ENCODE data around the gene SSX2B. TPM values are rescaled to one million over a fixed set of nuclear protein-coding genes. Genes with fewer than 3 reads are reported as not detected.
"Not testable (repeated sequence)": the region's sequence is repeated elsewhere in the genome, so short reads cannot be mapped to it uniquely, and the experiment has no call there.

Gene SSX2B
- total RNA-seq = not detected
- not detected for polyA plus RNA-seq
- long read RNA-seq, donor 1 = 0 reads
- long read RNA-seq, donor 2 = 0 reads
- long read RNA-seq, donor 3 = 0 reads
- long read RNA-seq, donor 4 = 0 reads
- long read RNA-seq, donor 5 = 0 reads
- long read RNA-seq, donor 6 = 0 reads
- long read RNA-seq, donor 7 = 0 reads
- long read RNA-seq, donor 8 = 0 reads
- long read RNA-seq, donor 9 = 0 reads
- long read RNA-seq, donor 10 = 0 reads

- not testable (repeated sequence) for H3K4me3 ChIP-seq (ENCODE audit: low read length in 2 of 2)
These were observed at the start of gene SSX2B for GRCh38 chrX:52750952-52751351. TSS of gene SSX2B (plus strand) at chrX:52751252. CDS start at chrX:52752681, 1,429 bp downstream.

GRCh38 chrX:52707078-52707477 lies 44.0 kb upstream of the SSX2B start, which contains the start of gene SSX2:
TSS of gene SSX2 (minus strand) at chrX:52707178. CDS start at chrX:52705749, 1,429 bp downstream.
- not testable (repeated sequence) for H3K27me3 ChIP-seq (ENCODE audit: control insufficient read depth in 2 of 2, insufficient read depth in 1 of 2, low read length in 1 of 2); H3K9me3 ChIP-seq (ENCODE audit: control insufficient read depth in 2 of 2, insufficient read depth in 1 of 2, low read length in 1 of 2); H3K36me3 ChIP-seq (ENCODE audit: control insufficient read depth in 2 of 2, insufficient read depth in 2 of 2, low read length in 1 of 2); H3K4me3 ChIP-seq (ENCODE audit: low read length in 2 of 2); DNase-seq (ENCODE audit: low read depth in 6 of 9, low spot score in 9 of 9); H3K27ac ChIP-seq (ENCODE audit: low read depth in 1 of 2, low read length in 1 of 2); H3K4me1 ChIP-seq (ENCODE audit: control insufficient read depth in 2 of 2, insufficient read depth in 2 of 2, low read length in 2 of 2)
- no CpG with 5 or more reads among the region's 13 CpGs for WGBS

More at GRCh38 chrX:52750952-52751351, at the start of gene SSX2B:
- not testable (repeated sequence) for DNase-seq (ENCODE audit: low read depth in 6 of 9, low spot score in 9 of 9); H3K27me3 ChIP-seq (ENCODE audit: control insufficient read depth in 2 of 2, insufficient read depth in 1 of 2, low read length in 1 of 2); H3K9me3 ChIP-seq (ENCODE audit: control insufficient read depth in 2 of 2, insufficient read depth in 1 of 2, low read length in 1 of 2); H3K4me1 ChIP-seq (ENCODE audit: control insufficient read depth in 2 of 2, insufficient read depth in 2 of 2, low read length in 2 of 2); H3K36me3 ChIP-seq (ENCODE audit: control insufficient read depth in 2 of 2, insufficient read depth in 2 of 2, low read length in 1 of 2); H3K27ac ChIP-seq (ENCODE audit: low read depth in 1 of 2, low read length in 1 of 2)
- no CpG with 5 or more reads among the region's 13 CpGs for WGBS

GRCh38 chrX:52765983-52766382 lies 14.9 kb downstream of the SSX2B start:
- H3K27ac ChIP-seq (ENCODE audit: low read depth in 1 of 2, low read length in 1 of 2); DNase-seq (ENCODE audit: low read depth in 6 of 9, low spot score in 9 of 9); H3K9me3 ChIP-seq (ENCODE audit: control insufficient read depth in 2 of 2, insufficient read depth in 1 of 2, low read length in 1 of 2); H3K4me3 ChIP-seq (ENCODE audit: low read length in 2 of 2); H3K27me3 ChIP-seq (ENCODE audit: control insufficient read depth in 2 of 2, insufficient read depth in 1 of 2, low read length in 1 of 2); H3K4me1 ChIP-seq (ENCODE audit: control insufficient read depth in 2 of 2, insufficient read depth in 2 of 2, low read length in 2 of 2); H3K36me3 ChIP-seq (ENCODE audit: control insufficient read depth in 2 of 2, insufficient read depth in 2 of 2, low read length in 1 of 2): not testable (repeated sequence)
- WGBS = no CpG with 5 or more reads among the region's 5 CpGs

- H3K27me3 ChIP-seq (ENCODE audit: control insufficient read depth in 2 of 2, insufficient read depth in 1 of 2, low read length in 1 of 2); H3K9me3 ChIP-seq (ENCODE audit: control insufficient read depth in 2 of 2, insufficient read depth in 1 of 2, low read length in 1 of 2); H3K27ac ChIP-seq (ENCODE audit: low read depth in 1 of 2, low read length in 1 of 2); H3K36me3 ChIP-seq (ENCODE audit: control insufficient read depth in 2 of 2, insufficient read depth in 2 of 2, low read length in 1 of 2); DNase-seq (ENCODE audit: low read depth in 6 of 9, low spot score in 9 of 9); H3K4me1 ChIP-seq (ENCODE audit: control insufficient read depth in 2 of 2, insufficient read depth in 2 of 2, low read length in 2 of 2); H3K4me3 ChIP-seq (ENCODE audit: low read length in 2 of 2): not testable (repeated sequence)
- WGBS = 90% methylated on average over 9 of the region's 11 CpGs
These were observed 22.5 kb downstream of the SSX2B start for GRCh38 chrX:52773504-52773903.

GRCh38 chrX:52797327-52797726 lies 46.3 kb downstream of the SSX2B start, which contains the start of gene SPANXN5:
TSS of gene SPANXN5 (minus strand) at chrX:52797427. CDS start at chrX:52797348, 79 bp downstream.
- H3K9me3 ChIP-seq (ENCODE audit: control insufficient read depth in 2 of 2, insufficient read depth in 1 of 2, low read length in 1 of 2); DNase-seq (ENCODE audit: low read depth in 6 of 9, low spot score in 9 of 9); H3K4me3 ChIP-seq (ENCODE audit: low read length in 2 of 2); H3K27me3 ChIP-seq (ENCODE audit: control insufficient read depth in 2 of 2, insufficient read depth in 1 of 2, low read length in 1 of 2); H3K36me3 ChIP-seq (ENCODE audit: control insufficient read depth in 2 of 2, insufficient read depth in 2 of 2, low read length in 1 of 2); H3K4me1 ChIP-seq (ENCODE audit: control insufficient read depth in 2 of 2, insufficient read depth in 2 of 2, low read length in 2 of 2); H3K27ac ChIP-seq (ENCODE audit: low read depth in 1 of 2, low read length in 1 of 2): not testable (repeated sequence)
- 94% methylated on average over 2 of the region's 2 CpGs for WGBS

GRCh38 chrX:52804876-52805275 lies 53.8 kb downstream of the SSX2B start:
- not testable (repeated sequence) for H3K4me3 ChIP-seq (ENCODE audit: low read length in 2 of 2); H3K27ac ChIP-seq (ENCODE audit: low read depth in 1 of 2, low read length in 1 of 2); H3K36me3 ChIP-seq (ENCODE audit: control insufficient read depth in 2 of 2, insufficient read depth in 2 of 2, low read length in 1 of 2); H3K9me3 ChIP-seq (ENCODE audit: control insufficient read depth in 2 of 2, insufficient read depth in 1 of 2, low read length in 1 of 2); H3K27me3 ChIP-seq (ENCODE audit: control insufficient read depth in 2 of 2, insufficient read depth in 1 of 2, low read length in 1 of 2); H3K4me1 ChIP-seq (ENCODE audit: control insufficient read depth in 2 of 2, insufficient read depth in 2 of 2, low read length in 2 of 2); DNase-seq (ENCODE audit: low read depth in 6 of 9, low spot score in 9 of 9)
- WGBS = 81% methylated on average over 2 of the region's 2 CpGs

Other genes with a start within 250 kb of the SSX2B start
- gene XAGE1B, start 234.2 kb upstream of the SSX2B start, total RNA-seq = not detected
- gene XAGE1B, start 234.2 kb upstream of the SSX2B start, polyA plus RNA-seq = 0.14 TPM
- not detected for gene SSX7, start 96.4 kb upstream of the SSX2B start, total RNA-seq
- gene SSX7, start 96.4 kb upstream of the SSX2B start, polyA plus RNA-seq = not detected
- gene SSX2, start 44.1 kb upstream of the SSX2B start, total RNA-seq = not detected
- gene SSX2, start 44.1 kb upstream of the SSX2B start, polyA plus RNA-seq = not detected
- gene SPANXN5, start 46.2 kb downstream of the SSX2B start, total RNA-seq = not detected
- gene SPANXN5, start 46.2 kb downstream of the SSX2B start, polyA plus RNA-seq = not detected
- gene XAGE5, start 60.0 kb downstream of the SSX2B start, total RNA-seq = not detected
- gene XAGE5, start 60.0 kb downstream of the SSX2B start, polyA plus RNA-seq = not detected
- not detected for gene XAGE3, start 116.8 kb downstream of the SSX2B start, total RNA-seq
- gene XAGE3, start 116.8 kb downstream of the SSX2B start, polyA plus RNA-seq = not detected
- gene FAM156B, start 146.1 kb downstream of the SSX2B start, total RNA-seq = 8.4 TPM
- 70.5 TPM for gene FAM156B, start 146.1 kb downstream of the SSX2B start, polyA plus RNA-seq
- gene FAM156A, start 207.3 kb downstream of the SSX2B start, total RNA-seq = 8.7 TPM
- 14.8 TPM for gene FAM156A, start 207.3 kb downstream of the SSX2B start, polyA plus RNA-seq

Data from thymus (tissue), 14 donors.